Smooth muscle cell (in vitro differentiated cells): Measurements from ENCODE around the gene PHKG2. TPM values are rescaled to one million over a fixed set of nuclear protein-coding genes. Genes with fewer than 3 reads are reported as not detected.

Experiments used
- DNase-seq: peaks from one replicate; lab custom pipeline; 2025; ENCODE audit not compliant: unreplicated experiment; lab: John Stamatoyannopoulos, UW
- H2AFZ ChIP-seq: fragments of 200-600 bp; sonication (generic); 2 replicates; pipeline ENCODE4 v1.6.0; 2016; ENCODE audit warnings: antibody characterized with exemption, low read depth, mild to moderate bottlenecking
- H3F3A ChIP-seq: fragments of 200-600 bp; sonication (generic); 2 replicates; pipeline ENCODE4 v1.6.0; 2017; ENCODE audit warnings: antibody characterized with exemption, low read depth
- H3K27ac ChIP-seq: fragments of 200-600 bp; sonication (generic); 2 replicates; pipeline ENCODE4 v1.5.1; 2016; ENCODE audit warnings: low read depth, mild to moderate bottlenecking
- H3K27me3 ChIP-seq: fragments of 200-600 bp; sonication (generic); 2 replicates; pipeline ENCODE4 v1.6.1; 2016; ENCODE audit warnings: low read depth, mild to moderate bottlenecking
- H3K36me3 ChIP-seq: fragments of 200-600 bp; sonication (generic); 2 replicates; pipeline ENCODE4 v1.5.1; 2016; ENCODE audit warnings: low read depth
- H3K4me1 ChIP-seq: fragments of 200-600 bp; sonication (generic); 2 replicates; pipeline ENCODE4 v1.5.1; 2016; ENCODE audit warnings: low read depth
- H3K4me2 ChIP-seq: fragments of 200-600 bp; sonication (generic); 2 replicates; pipeline ENCODE4 v1.6.0; 2016; ENCODE audit warnings: mild to moderate bottlenecking
- H3K4me3 ChIP-seq: fragments of 200-600 bp; sonication (generic); 2 replicates; pipeline ENCODE4 v1.5.1; 2016; ENCODE audit warnings: mild to moderate bottlenecking
- H3K79me2 ChIP-seq: fragments of 200-600 bp; sonication (generic); 2 replicates; pipeline ENCODE4 v1.6.0; 2016; ENCODE audit warnings: low read depth, mild to moderate bottlenecking
- H3K9ac ChIP-seq: fragments of 200-600 bp; sonication (generic); 2 replicates; pipeline ENCODE4 v1.6.0; 2016; ENCODE audit warnings: low read depth
- H3K9me3 ChIP-seq: fragments of 200-600 bp; sonication (generic); replicated peaks from 2 replicates; pipeline ENCODE4 v1.5.1; 2016; ENCODE audit warnings: low read depth
- H4K20me1 ChIP-seq: fragments of 200-600 bp; sonication (generic); 2 replicates; pipeline ENCODE4 v1.6.0; 2016; ENCODE audit warnings: low read depth
- CTCF ChIP-seq: fragments of 200-600 bp; sonication (generic); IDR thresholded peaks from 2 replicates; pipeline ENCODE4 v1.5.1; 2017; ENCODE audit warnings: borderline replicate concordance, mild to moderate bottlenecking, antibody characterized with exemption; ENCODE audit not compliant: insufficient read depth, poor library complexity, severe bottlenecking
- WGBS: methylation state at CpG from one replicate; pipeline ENCODE4 v1.1.7; 2016; ENCODE audit warnings: low lambda C conversion rate; 5-methylcytosine and 5-hydroxymethylcytosine counted together
- polyA plus RNA-seq: library from polyadenylated mRNA; unstranded; fragments of >200 nt; fragmentation: Nextera tagmentation; extraction: Ambion mirVana; gene quantifications from 2 replicates; pipeline ENCODE4 v1.2.1, GENCODE V29; 2016
- total RNA-seq: library from RNA; depleted of rRNA; stranded (reverse); fragments of >200 nt; gene quantifications from 2 replicates; pipeline ENCODE4 v1.2.3, GENCODE V29; 2014

PHKG2 gene
- total and polyA plus RNA-seq, 2 experiments from 2014 or later: 24.9 to 39.1 TPM

GRCh38 chr16:30779596-30779995, 31.4 kb downstream of the PHKG2 start:
- H3K9me3 ChIP-seq: no peaks in the 10 kb centered on the region
- peaks cover 8% of the 10 kb centered on the region for H3F3A ChIP-seq
- H3K79me2 ChIP-seq: peaks cover 9% of the 10 kb centered on the region
- no peaks in the 10 kb centered on the region for H3K27me3 ChIP-seq
- DNase-seq: no peak
- H3K36me3 ChIP-seq: no peaks in the 10 kb centered on the region
- H2AFZ ChIP-seq: no peak overlapping the region
- H3K4me1 ChIP-seq: peaks cover 9% of the 10 kb centered on the region
- WGBS: 97% methylated on average over 6 of the region's 6 CpGs
- no peak overlapping the region for H3K4me3 ChIP-seq
- no peak overlapping the region for H3K9ac ChIP-seq
- H3K27ac ChIP-seq: no peak overlapping the region
- no peak for TF ChIP-seq CTCF
- no peak overlapping the region for H3K4me2 ChIP-seq
- no peaks in the 10 kb centered on the region for H4K20me1 ChIP-seq

- Histone ChIP-seq H3K4me2 (no peak overlapping the region), H3K36me3 (no peaks in the 10 kb centered on the region), H3F3A (peaks cover 4% of the 10 kb centered on the region), H2AFZ (no peak overlapping the region), H4K20me1 (no peaks in the 10 kb centered on the region), H3K79me2 (peaks cover 13% of the 10 kb centered on the region), H3K9ac (no peak overlapping the region), H3K9me3 (no peaks in the 10 kb centered on the region), H3K4me1 (peaks cover 7% of the 10 kb centered on the region), H3K27me3 (no peaks in the 10 kb centered on the region), H3K4me3 (no peak overlapping the region), H3K27ac (no peak overlapping the region)
- no peak for TF ChIP-seq CTCF
- DNase-seq: no peak
- WGBS: 100% methylated on average over 3 of the region's 3 CpGs
These were observed 31.8 kb downstream of the PHKG2 start for GRCh38 chr16:30780021-30780420.

GRCh38 chr16:30780549-30780948, 32.3 kb downstream of the PHKG2 start:
- H4K20me1 ChIP-seq: peaks cover 5% of the 10 kb centered on the region
- no peak overlapping the region for H3K4me2 ChIP-seq
- H3F3A ChIP-seq: peaks cover 3% of the 10 kb centered on the region
- TF ChIP-seq CTCF: no peak
- no peaks in the 10 kb centered on the region for H3K36me3 ChIP-seq
- H2AFZ ChIP-seq: no peak overlapping the region
- DNase-seq: no peak
- H3K79me2 ChIP-seq: peaks cover 19% of the 10 kb centered on the region
- peaks cover 7% of the 10 kb centered on the region for H3K4me1 ChIP-seq
- no peaks in the 10 kb centered on the region for H3K27me3 ChIP-seq
- H3K9ac ChIP-seq: no peak overlapping the region
- no peaks in the 10 kb centered on the region for H3K9me3 ChIP-seq
- over 99% methylated on average over 4 of the region's 4 CpGs for WGBS
- H3K4me3 ChIP-seq: no peak overlapping the region
- H3K27ac ChIP-seq: no peak overlapping the region

GRCh38 chr16:30782486-30783279, 34.5 kb downstream of the PHKG2 start:
- H3K79me2 ChIP-seq: peaks cover 32% of the 10 kb centered on the region
- no peak overlapping the region for H3K4me3 ChIP-seq
- no peak overlapping the region for H3K4me2 ChIP-seq
- H3K9ac ChIP-seq: no peak overlapping the region
- no peak for DNase-seq
- H3K27ac ChIP-seq: no peak overlapping the region
- no peaks in the 10 kb centered on the region for H3F3A ChIP-seq
- peaks cover 11% of the 10 kb centered on the region for H4K20me1 ChIP-seq
- no peaks in the 10 kb centered on the region for H3K9me3 ChIP-seq
- TF ChIP-seq CTCF: no peak
- no peaks in the 10 kb centered on the region for H3K27me3 ChIP-seq
- WGBS: 97% methylated on average over 63 of the region's 63 CpGs
- H2AFZ ChIP-seq: no peak overlapping the region
- no peaks in the 10 kb centered on the region for H3K36me3 ChIP-seq
- peaks cover 11% of the 10 kb centered on the region for H3K4me1 ChIP-seq
